ENCODE data around the gene EPHA1.
A peak's percentile ranks its signal among the peaks of the same experiment; 100 is the strongest.
"Not testable (repeated sequence)": the region's sequence is repeated elsewhere in the genome, so short reads cannot be mapped to it uniquely, and the experiment has no call there.

The EPHA1 gene

GRCh38 chr7:143401265-143401664 lies 7.4 kb downstream of the EPHA1 start:
- no peak for DNase-seq

- no peak for DNase-seq
Observed at GRCh38 chr7:143399642-143400041, 9.0 kb downstream of the EPHA1 start.

- DNase-seq, result no peak
Observed at GRCh38 chr7:143399151-143399550, 9.5 kb downstream of the EPHA1 start.

GRCh38 chr7:143398616-143399015 lies 10.0 kb downstream of the EPHA1 start:
- no peak for DNase-seq

GRCh38 chr7:143397710-143398530 lies 10.7 kb downstream of the EPHA1 start:
- DNase-seq, result no peak

- no peak for DNase-seq
Observed at GRCh38 chr7:143396625-143397556, 11.8 kb downstream of the EPHA1 start.

- no peak for DNase-seq
Observed at GRCh38 chr7:143396182-143396581, 12.5 kb downstream of the EPHA1 start.

- DNase-seq, result peak; percentile 25
Observed at GRCh38 chr7:143395187-143396149, 13.2 kb downstream of the EPHA1 start.

- DNase-seq, result no peak
Observed at GRCh38 chr7:143394777-143395176, 13.9 kb downstream of the EPHA1 start.

GRCh38 chr7:143394068-143394467 lies 14.6 kb downstream of the EPHA1 start:
- DNase-seq, result no peak

GRCh38 chr7:143393267-143394041 lies 15.2 kb downstream of the EPHA1 start:
- DNase-seq, result no peak

GRCh38 chr7:143392875-143393266 lies 15.8 kb downstream of the EPHA1 start:
- DNase-seq, result no peak

- not testable (repeated sequence) for DNase-seq
Observed at GRCh38 chr7:143392427-143392826, 16.2 kb downstream of the EPHA1 start.

- no peak for DNase-seq
Observed at GRCh38 chr7:143391462-143392404, 16.9 kb downstream of the EPHA1 start.

GRCh38 chr7:143390773-143391317 lies 17.8 kb downstream of the EPHA1 start:
- no peak for DNase-seq

- DNase-seq, result no peak
Observed at GRCh38 chr7:143390104-143390772, 18.4 kb downstream of the EPHA1 start.

GRCh38 chr7:143389316-143390103 lies 19.1 kb downstream of the EPHA1 start:
- DNase-seq, result no peak

- no peak for DNase-seq
Observed at GRCh38 chr7:143388491-143389101, 20.1 kb downstream of the EPHA1 start.

All from MV-4-11 (cell line).